IMR-90 (cell line): Measurements from ENCODE around the gene SLX4IP. TPM values are rescaled to one million over a fixed set of nuclear protein-coding genes. Genes with fewer than 3 reads are reported as not detected.
A peak's percentile ranks its signal among the peaks of the same experiment; 100 is the strongest.

Experiments
- ATAC-seq: fragments of 200-7000 bp; cut with Tn5 transposase; 2 replicates; pipeline ENCODE4 v1.9.1; 2020; ENCODE audit warnings: low read depth, mild to moderate bottlenecking, moderate library complexity
- BruUV-seq: library from RNA; stranded (reverse); fragments of 400-500 nt; replicated peaks from 2 replicates; lab custom pipeline; 2021; lab: Mats Ljungman, UMichigan
- CTCF ChIA-PET: fragments of 300-600 bp; formaldehyde crosslinking; extraction: SDS; loops from one replicate; lab custom pipeline; 2021; ENCODE audit warnings: antibody characterized with exemption; lab: Yijun Ruan, JAX
- POLR2A ChIA-PET: fragments of 300-600 bp; sonication (Branson Sonifier 250); formaldehyde crosslinking; loops from one replicate; lab custom pipeline; 2022; ENCODE audit warnings: antibody characterized with exemption; ENCODE audit not compliant: unreplicated experiment; lab: Charles Lee
- DNase-seq: peaks from one replicate; pipeline ENCODE4 v3.0.0; 2013
- H2AFZ ChIP-seq: replicated peaks from 2 replicates; pipeline ENCODE3; 2013; ENCODE audit warnings: low read length, mild to moderate bottlenecking; ENCODE audit not compliant: poor library complexity
- H2AK5ac ChIP-seq: 2 replicates; pipeline ENCODE4 v1.6.1; 2013; ENCODE audit warnings: low read depth, low read length, inconsistent platforms
- H2AK9ac ChIP-seq: replicated peaks from 2 replicates; pipeline ENCODE3; 2013; ENCODE audit warnings: mild to moderate bottlenecking, low read depth, low read length, moderate library complexity; ENCODE audit not compliant: poor library complexity
- H2BK120ac ChIP-seq: 2 replicates; pipeline ENCODE4 v1.6.1; 2013; ENCODE audit warnings: low read depth, low read length, inconsistent platforms
- H2BK15ac ChIP-seq: 3 replicates; pipeline ENCODE4 v1.6.1; 2013; ENCODE audit warnings: low read depth, low read length, inconsistent platforms
- H2BK20ac ChIP-seq: 2 replicates; pipeline ENCODE4 v1.6.1; 2013; ENCODE audit warnings: low read depth, mild to moderate bottlenecking, inconsistent platforms, low read length, moderate library complexity
- H2BK5ac ChIP-seq: 2 replicates; pipeline ENCODE4 v1.6.1; 2013; ENCODE audit warnings: mild to moderate bottlenecking, low read depth, low read length, inconsistent platforms; ENCODE audit not compliant: poor library complexity, severe bottlenecking
- H3K14ac ChIP-seq: replicated peaks from 2 replicates; pipeline ENCODE4 v1.6.1; 2013; ENCODE audit warnings: low read depth, low read length, inconsistent platforms
- H3K18ac ChIP-seq: 2 replicates; pipeline ENCODE4 v1.6.1; 2013; ENCODE audit warnings: low read depth, low read length, control low read depth
- H3K23ac ChIP-seq: 2 replicates; pipeline ENCODE4 v1.6.1; 2013; ENCODE audit warnings: low read depth, low read length, inconsistent platforms
- H3K27ac ChIP-seq: 2 replicates; pipeline ENCODE4 v1.5.1; 2013; ENCODE audit warnings: mild to moderate bottlenecking, control low read depth, low read length; ENCODE audit not compliant: insufficient read depth
- H3K27me3 ChIP-seq: 2 replicates; pipeline ENCODE4 v1.6.1; 2013; ENCODE audit warnings: low read length; ENCODE audit not compliant: control insufficient read depth, insufficient read depth
- H3K36me3 ChIP-seq: 2 replicates; pipeline ENCODE4 v1.6.1; 2013; ENCODE audit warnings: low read length, mixed read lengths; ENCODE audit not compliant: control insufficient read depth, insufficient read depth
- H3K4ac ChIP-seq: 2 replicates; pipeline ENCODE4 v1.6.1; 2013; ENCODE audit warnings: low read depth, low read length, inconsistent platforms
- H3K4me1 ChIP-seq: 2 replicates; pipeline ENCODE4 v1.6.1; 2013; ENCODE audit warnings: low read length, mixed read lengths; ENCODE audit not compliant: control insufficient read depth, insufficient read depth
- H3K4me2 ChIP-seq: 2 replicates; pipeline ENCODE4 v1.6.1; 2013; ENCODE audit warnings: low read depth, mild to moderate bottlenecking, control low read depth, low read length, moderate library complexity
- H3K4me3 ChIP-seq: 2 replicates; pipeline ENCODE4 v1.5.1; 2013; ENCODE audit warnings: low read depth, mild to moderate bottlenecking, control low read depth, low read length, moderate library complexity; ENCODE audit not compliant: insufficient read depth
- H3K56ac ChIP-seq: 2 replicates; pipeline ENCODE4 v1.6.1; 2013; ENCODE audit warnings: low read length, inconsistent platforms; ENCODE audit not compliant: insufficient read depth; ENCODE audit errors: extremely low read depth
- H3K79me1 ChIP-seq, 2 experiments: 2 replicates each; pipeline ENCODE4 v1.6.1; 2013; ENCODE audit warnings: low read length in 2 of 2, inconsistent platforms in 1 of 2, low read depth in 1 of 2
- H3K9ac ChIP-seq: 2 replicates; pipeline ENCODE4 v1.6.1; 2013; ENCODE audit warnings: low read depth, low read length, control low read depth
- H3K9me1 ChIP-seq: 2 replicates; pipeline ENCODE4 v1.6.1; 2013; ENCODE audit warnings: low read length, inconsistent platforms; ENCODE audit not compliant: insufficient read depth
- H3K9me3 ChIP-seq: 2 replicates; pipeline ENCODE4 v1.6.1; 2013; ENCODE audit warnings: low read length; ENCODE audit not compliant: control insufficient read depth, insufficient read depth
- H4K20me1 ChIP-seq: 2 replicates; pipeline ENCODE4 v1.6.1; 2013; ENCODE audit warnings: low read length, inconsistent platforms; ENCODE audit not compliant: insufficient read depth
- H4K5ac ChIP-seq: 2 replicates; pipeline ENCODE4 v1.6.1; 2013; ENCODE audit warnings: mild to moderate bottlenecking, low read depth, low read length, control low read depth
- H4K8ac ChIP-seq, 2 experiments: 2 replicates each; pipeline ENCODE4 v1.6.1; 2013; ENCODE audit warnings: low read depth in 2 of 2, low read length in 2 of 2, control low read depth in 1 of 2, inconsistent platforms in 1 of 2
- H4K91ac ChIP-seq: 2 replicates; pipeline ENCODE4 v1.6.1; 2013; ENCODE audit warnings: low read depth, low read length, inconsistent platforms; ENCODE audit not compliant: insufficient read depth
- BHLHE40 ChIP-seq: fragments of 150-350 bp; IDR thresholded peaks from 2 replicates; pipeline ENCODE4 v1.6.1; 2016; ENCODE audit warnings: mild to moderate bottlenecking, low read depth, low read length
- CEBPB ChIP-seq: IDR thresholded peaks from 2 replicates; pipeline ENCODE4 v1.6.1; 2012; ENCODE audit warnings: low read depth, low read length, improper control_type of control experiment
- MAFK ChIP-seq: IDR thresholded peaks from 2 replicates; pipeline ENCODE4 v1.6.1; 2012; ENCODE audit warnings: low read depth, low read length, improper control_type of control experiment
- MAZ ChIP-seq: IDR thresholded peaks from 2 replicates; pipeline ENCODE4 v1.6.1; 2012; ENCODE audit warnings: low read depth, mild to moderate bottlenecking, low read length, improper control_type of control experiment, moderate library complexity, borderline replicate concordance
- NFE2L2 ChIP-seq: fragments of 150-350 bp; IDR thresholded peaks from 2 replicates; pipeline ENCODE4 v1.6.1; 2016; ENCODE audit warnings: low read depth, mild to moderate bottlenecking, low read length
- WGBS, 2 experiments: methylation state at CpG; one replicate each; pipeline versions ENCODE4 v1.1.5 to v1.1.7; 2013; ENCODE audit warnings: missing lambda C conversion rate in 2 of 2; ENCODE audit not compliant: insufficient read length in 1 of 2; ENCODE audit errors: extremely low coverage in 2 of 2; 5-methylcytosine and 5-hydroxymethylcytosine counted together
- dilution Hi-C: fragments of 300-500 bp; cut with HindIII; formaldehyde crosslinking; loops from one replicate; pipeline ENCODE4 v1.14.3; 2018; ENCODE audit warnings: low sequenced_read_pairs; ENCODE audit not compliant: unreplicated experiment
- in situ Hi-C: fragments of 300-500 bp; cut with MboI; formaldehyde crosslinking; loops from 3 replicates; pipeline ENCODE4 v1.14.3; 2019; ENCODE audit warnings: low sequenced_read_pairs, inconsistent platforms, mixed read lengths
- intact Hi-C: fragments of 100-400 bp; cut with micrococcal nuclease; formaldehyde crosslinking; loops from 2 replicates; pipeline ENCODE4 v1.10.0; 2022
- polyA plus RNA-seq, 3 experiments: library from polyadenylated mRNA; depleted of rRNA; stranded (reverse); fragments of >200 nt; gene quantifications; 2 replicates each; pipeline ENCODE4 v1.2.3, GENCODE V29; 2012; ENCODE audit warnings: low replicate concordance in 1 of 3
- total RNA-seq: library from RNA; depleted of rRNA; stranded (reverse); fragments of >200 nt; gene quantifications from 2 replicates; pipeline ENCODE4 v1.2.3, GENCODE V29; 2012
- TF ChIP-seq, protein P1 (sequence below): conservative IDR thresholded peaks from 2 replicates; pipeline ENCODE4 v1.5.1; 2012; ENCODE audit warnings: mild to moderate bottlenecking, low read depth, low read length, improper control_type of control experiment

Gene SLX4IP
- total and polyA plus RNA-seq, 2 of the 4 experiments (the other 2 are of a cell fraction) = 1.3 to 5.9 TPM

DNA sequence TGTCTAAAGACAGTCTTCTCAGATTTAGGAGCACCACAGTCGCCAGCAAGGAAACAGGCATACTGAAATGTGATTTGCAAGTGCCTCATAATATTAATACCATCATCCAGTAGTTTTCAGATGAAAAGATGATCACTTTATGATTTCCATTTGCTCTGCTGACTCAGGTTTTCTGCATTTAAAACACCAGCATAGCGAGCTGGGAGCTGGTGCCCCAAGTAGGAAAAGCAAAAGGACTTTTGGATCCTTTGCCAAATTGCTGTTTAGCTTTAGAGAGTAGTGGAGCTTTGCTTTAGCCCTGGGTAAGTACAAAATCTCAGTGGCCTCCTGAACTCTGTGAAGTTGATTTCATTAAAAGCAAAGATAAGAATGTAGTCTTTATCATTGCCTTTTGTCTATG lies 160.2 kb downstream of the SLX4IP start:
- no peaks in the 10 kb centered on the region for H3K9me3 ChIP-seq
- ATAC-seq (no peak), DNase-seq (no peak)
- H3K14ac ChIP-seq = 0 out of 2 replicates have a peak overlapping the region, but pooled peaks have one; percentile 4
- H3K27ac ChIP-seq = no peak overlapping the region
- ChIA-PET POLR2A (no interaction called here), CTCF (interaction anchor here (0.7 to 1.1 kb wide), 2 partner anchors 13 to 654 kb away, joined by 3 read pairs; no protein-coding TSS in a partner anchor)
- H3K4me2 ChIP-seq = no peak overlapping the region
- in situ Hi-C loops = no loop called here
- H3K4ac ChIP-seq = peak overlapping the region; percentile 46
- dilution Hi-C loops = no loop called here
- H2BK5ac ChIP-seq = no peak overlapping the region
- no peak overlapping the region for H3K9ac ChIP-seq
- no CpG with 5 or more reads among the region's 2 CpGs for WGBS, 2 experiments
- TF ChIP-seq, protein P1, sequence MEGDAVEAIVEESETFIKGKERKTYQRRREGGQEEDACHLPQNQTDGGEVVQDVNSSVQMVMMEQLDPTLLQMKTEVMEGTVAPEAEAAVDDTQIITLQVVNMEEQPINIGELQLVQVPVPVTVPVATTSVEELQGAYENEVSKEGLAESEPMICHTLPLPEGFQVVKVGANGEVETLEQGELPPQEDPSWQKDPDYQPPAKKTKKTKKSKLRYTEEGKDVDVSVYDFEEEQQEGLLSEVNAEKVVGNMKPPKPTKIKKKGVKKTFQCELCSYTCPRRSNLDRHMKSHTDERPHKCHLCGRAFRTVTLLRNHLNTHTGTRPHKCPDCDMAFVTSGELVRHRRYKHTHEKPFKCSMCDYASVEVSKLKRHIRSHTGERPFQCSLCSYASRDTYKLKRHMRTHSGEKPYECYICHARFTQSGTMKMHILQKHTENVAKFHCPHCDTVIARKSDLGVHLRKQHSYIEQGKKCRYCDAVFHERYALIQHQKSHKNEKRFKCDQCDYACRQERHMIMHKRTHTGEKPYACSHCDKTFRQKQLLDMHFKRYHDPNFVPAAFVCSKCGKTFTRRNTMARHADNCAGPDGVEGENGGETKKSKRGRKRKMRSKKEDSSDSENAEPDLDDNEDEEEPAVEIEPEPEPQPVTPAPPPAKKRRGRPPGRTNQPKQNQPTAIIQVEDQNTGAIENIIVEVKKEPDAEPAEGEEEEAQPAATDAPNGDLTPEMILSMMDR = no peak
- TF ChIP-seq MAZ (no peak), BHLHE40 (no peak), CEBPB (no peak), MAFK (peak; percentile 59), NFE2L2 (no peak)
- H2AK9ac ChIP-seq = no peak overlapping the region
- H3K79me1 ChIP-seq = peaks cover 0 to 8% of the 10 kb centered on the region in 2 experiments; a peak in 1 of 4 replicates
- H2AFZ ChIP-seq = no peak overlapping the region
- BruUV-seq = no TSS peak
- H3K36me3 ChIP-seq = no peaks in the 10 kb centered on the region
- H4K20me1 ChIP-seq = no peaks in the 10 kb centered on the region
- no peak overlapping the region for H3K4me3 ChIP-seq
- H2BK120ac ChIP-seq = peak overlapping the region; percentile 72
- H2AK5ac ChIP-seq = no peak overlapping the region; the same call in 1 of the 2 replicates
- H3K23ac ChIP-seq = no peak overlapping the region
- peak overlapping the region; percentile 26; the same call in 1 of the 2 replicates for H4K5ac ChIP-seq
- intact Hi-C loops = loop anchor here (5.0 kb wide), 2 partner anchors 42 to 327 kb away; no protein-coding TSS in a partner anchor
- H3K56ac ChIP-seq = no peak overlapping the region
- peak overlapping the region; percentile 58; the same call in 1 of the 2 replicates for H3K18ac ChIP-seq
- no peak overlapping the region for H4K91ac ChIP-seq
- H2BK20ac ChIP-seq = 0 out of 2 replicates have a peak overlapping the region, but pooled peaks have one; percentile 53
- H4K8ac ChIP-seq = peak overlapping the region in 1 of 2 experiments; percentile 28; a peak in 1 of 4 replicates
- H3K27me3 ChIP-seq = no peaks in the 10 kb centered on the region
- H3K4me1 ChIP-seq = peaks cover 24% of the 10 kb centered on the region
- H2BK15ac ChIP-seq = peak overlapping the region; percentile 54
- H3K9me1 ChIP-seq = peaks cover 11% of the 10 kb centered on the region
